Fibroblast of mammary gland (primary cell): ENCODE data around the gene RGSL1.

Experiments
- DNase-seq: peaks from one replicate; pipeline ENCODE4 v3.0.0-alpha.2; 2010; ENCODE audit warnings: low read depth
- H3K4me3 ChIP-seq: 2 replicates; pipeline ENCODE4 v1.5.1; 2011; ENCODE audit warnings: low read depth, mild to moderate bottlenecking, low read length, moderate library complexity; ENCODE audit not compliant: control insufficient read depth
- CTCF ChIP-seq: conservative IDR thresholded peaks from 2 replicates; pipeline ENCODE4 v1.5.1; 2011; ENCODE audit warnings: low read depth, low read length, inconsistent platforms; ENCODE audit not compliant: control insufficient read depth, insufficient read depth

RGSL1 gene

DNA sequence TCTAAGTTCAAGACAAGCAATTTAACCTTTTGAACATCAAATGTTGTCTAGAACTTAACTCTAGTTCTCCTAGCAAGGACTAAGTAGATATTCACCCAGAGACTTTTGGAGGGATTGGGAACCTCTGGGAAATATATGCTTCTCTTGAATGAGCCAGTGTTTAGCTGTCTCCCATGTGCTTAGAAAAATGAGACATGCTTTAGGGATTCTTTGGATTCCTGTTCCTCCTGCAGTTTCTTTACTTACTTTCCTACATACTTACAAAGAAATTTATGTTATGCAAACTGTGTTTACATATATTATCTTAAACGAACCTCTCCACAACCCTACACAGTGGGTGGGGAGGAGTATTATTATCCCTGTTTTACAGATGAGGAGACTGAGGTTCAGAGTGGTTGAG, 99.9 kb downstream of the RGSL1 start:
- no peak for DNase-seq
- no peak overlapping the region for H3K4me3 ChIP-seq
- TF ChIP-seq CTCF: no peak

DNA sequence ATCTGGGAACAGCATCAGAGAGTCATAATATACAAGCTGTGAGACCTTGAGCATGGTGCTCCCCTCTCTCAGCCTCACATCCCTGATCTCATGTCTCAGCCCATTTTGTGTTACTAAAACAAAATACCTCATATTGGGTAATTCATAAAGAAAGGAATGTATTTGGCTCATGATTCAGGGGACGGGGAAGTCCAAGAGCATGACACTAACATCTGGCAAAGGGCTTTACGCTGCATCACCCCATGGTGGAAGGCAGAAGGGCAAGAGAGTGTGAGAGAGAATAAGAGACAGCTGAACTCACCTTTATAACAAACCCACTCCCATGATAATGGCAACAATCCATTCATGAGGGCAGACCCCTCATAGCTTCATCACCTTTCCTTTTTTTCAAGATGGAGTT, 102.6 kb downstream of the RGSL1 start:
- DNase-seq: peak; percentile 15
- no peak for TF ChIP-seq CTCF
- H3K4me3 ChIP-seq: no peak overlapping the region

GRCh38 chr1:182555493-182555892, 105.5 kb downstream of the RGSL1 start:
- TF ChIP-seq CTCF: no peak
- no peak for DNase-seq
- H3K4me3 ChIP-seq: no peak overlapping the region

GRCh38 chr1:182556279-182556678, 106.3 kb downstream of the RGSL1 start:
- no peak overlapping the region for H3K4me3 ChIP-seq
- TF ChIP-seq CTCF: no peak
- DNase-seq: no peak

GRCh38 chr1:182560392-182560984, 110.5 kb downstream of the RGSL1 start:
- no peak for TF ChIP-seq CTCF
- no peak for DNase-seq
- H3K4me3 ChIP-seq: no peak overlapping the region

DNA sequence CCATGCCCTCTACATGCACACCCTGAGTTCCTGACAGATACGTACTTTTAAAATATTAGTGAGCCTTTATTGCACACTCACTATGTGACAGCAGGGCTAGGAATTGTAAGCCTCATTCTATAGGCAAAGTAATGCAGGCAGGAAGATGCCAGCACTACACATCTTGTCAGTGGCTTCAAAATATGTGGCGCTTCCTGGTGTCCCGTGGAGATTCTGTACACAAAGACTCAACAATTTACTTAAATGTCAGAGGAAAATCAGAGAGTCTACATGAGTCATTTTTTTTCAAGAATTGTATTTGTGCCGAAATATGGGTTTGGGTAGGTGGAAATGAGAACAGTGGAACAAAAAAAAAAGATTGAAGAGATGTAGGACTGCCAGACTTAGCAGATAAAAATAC, 111.5 kb downstream of the RGSL1 start:
- no peak for TF ChIP-seq CTCF
- no peak for DNase-seq

DNA sequence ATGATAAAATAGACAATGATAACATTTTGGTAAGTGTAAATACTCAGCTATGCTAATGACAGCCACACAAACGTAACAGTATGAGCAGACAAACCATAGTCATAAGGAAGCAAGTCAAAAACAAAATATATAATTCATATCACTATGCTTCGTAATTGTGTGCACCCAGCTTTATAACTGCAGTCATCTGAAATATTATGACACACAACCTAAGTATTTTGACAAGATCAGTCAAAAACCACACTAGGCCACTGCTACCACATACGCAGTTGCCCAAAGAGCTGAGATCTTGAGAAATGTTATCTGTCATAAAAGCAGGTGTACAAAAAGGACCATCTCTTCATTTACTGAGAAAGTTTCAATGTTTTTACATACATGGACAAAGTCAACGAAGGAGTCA, 113.1 kb downstream of the RGSL1 start:
- H3K4me3 ChIP-seq: no peak overlapping the region
- DNase-seq: no peak
- no peak for TF ChIP-seq CTCF

More for the DNA sequence above, 111.5 kb downstream of the RGSL1 start:
- H3K4me3 ChIP-seq: no peak overlapping the region
